NAMALWA (cell line): ENCODE measurements around the gene PAXX.
A peak's percentile ranks its signal among the peaks of the same experiment; 100 is the strongest.

Experiments used
- DNase-seq: peaks from one replicate; pipeline ENCODE4 v3.0.0-alpha.2; 2015; ENCODE audit warnings: low spot score

Gene PAXX

DNA sequence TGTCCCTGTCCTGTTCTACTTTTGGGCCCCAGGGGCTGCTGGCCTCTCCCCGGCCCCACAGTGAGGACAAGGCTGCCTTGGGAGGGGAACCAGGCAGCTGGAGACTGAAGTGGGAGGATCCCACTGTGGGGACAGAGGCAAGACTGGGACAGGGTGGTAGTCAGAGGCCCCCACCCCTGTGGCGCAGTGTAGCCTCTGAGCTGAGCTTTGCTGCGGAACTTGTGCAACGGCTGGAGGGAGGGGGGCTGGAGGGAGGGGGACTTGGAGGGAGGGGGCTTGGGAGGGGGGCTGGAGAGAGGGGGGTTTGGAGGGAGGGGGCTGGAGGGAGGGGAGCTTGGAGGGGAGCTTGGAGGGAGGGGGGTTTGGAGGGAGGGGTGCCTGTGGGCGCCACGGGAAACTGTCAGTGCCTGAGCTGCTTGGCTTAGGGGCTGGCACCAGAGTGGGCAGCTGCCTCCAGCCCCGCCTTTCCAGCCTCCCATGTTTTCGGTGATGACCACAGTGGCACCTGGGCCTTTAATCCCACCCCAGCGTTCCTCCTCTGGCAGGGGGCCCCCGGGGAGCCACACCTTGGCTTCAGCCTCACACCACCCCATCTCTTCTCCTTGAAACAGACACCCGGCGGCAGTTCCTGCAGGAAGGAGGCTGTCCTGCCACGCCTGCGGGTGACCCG is 42.0 kb downstream of the PAXX start:
- no peak for DNase-seq

GRCh38 chr9:137034709-137035506 is 42.7 kb downstream of the PAXX start:
- peak; percentile 91 for DNase-seq

DNA sequence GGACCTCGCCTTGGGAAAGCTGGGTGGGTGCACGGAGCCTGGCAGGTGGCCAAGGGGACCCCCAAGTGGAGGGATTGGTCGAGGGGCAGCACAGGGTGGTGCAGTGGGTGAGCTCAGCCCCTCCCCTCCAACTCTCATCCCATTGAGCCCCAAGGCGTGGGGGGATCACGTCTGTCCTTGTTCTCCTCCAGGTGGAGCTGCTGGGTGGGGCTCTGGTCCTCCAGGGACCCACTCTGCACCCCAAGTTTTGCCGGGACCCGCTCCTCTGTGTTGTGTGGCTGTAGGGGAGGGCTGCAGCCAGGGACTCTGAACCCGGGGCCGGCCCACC is 43.2 kb downstream of the PAXX start:
- no peak for DNase-seq

- no peak for DNase-seq
Measured at GRCh38 chr9:137035937-137036336, 43.7 kb downstream of the PAXX start.

DNA sequence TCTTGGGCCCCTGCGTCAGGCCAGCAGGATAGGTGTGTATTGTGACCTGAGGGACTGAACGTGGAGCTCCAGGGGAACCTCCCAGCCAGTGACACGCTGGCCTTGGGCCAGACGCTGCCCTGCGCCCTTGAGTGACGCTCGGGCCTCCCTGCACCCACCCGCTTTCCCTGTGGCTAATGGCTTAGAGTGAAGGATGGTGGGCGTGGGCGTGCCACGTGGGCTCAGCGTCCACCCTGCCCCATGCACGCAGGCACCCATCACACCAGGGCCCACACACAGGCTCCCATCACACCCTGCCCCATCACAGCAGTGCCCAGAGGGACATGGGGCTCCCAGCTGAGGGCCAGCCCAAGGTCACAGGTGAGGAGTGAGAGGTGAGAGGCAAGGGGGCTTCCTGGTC is 44.8 kb downstream of the PAXX start:
- no peak for DNase-seq

DNA sequence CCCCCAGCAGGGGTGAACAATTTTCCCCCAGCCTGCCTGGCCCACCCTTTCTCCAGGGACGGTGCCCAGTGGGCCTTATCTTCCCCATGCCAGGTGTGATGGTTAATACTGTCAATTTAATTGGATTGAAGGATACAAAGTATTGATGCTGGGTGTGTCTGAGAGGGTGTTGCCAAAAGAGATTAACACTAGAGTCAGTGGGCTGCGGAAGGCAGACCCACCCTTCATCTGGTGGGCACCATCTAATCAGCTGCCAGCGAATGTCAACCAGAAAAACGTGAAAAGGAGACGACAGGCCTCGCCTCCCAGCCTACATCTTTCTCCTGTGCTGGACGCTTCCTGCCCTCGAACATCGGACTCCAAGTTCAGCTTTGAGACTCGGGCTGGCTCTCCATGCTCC is 45.3 kb downstream of the PAXX start:
- no peak for DNase-seq

DNA sequence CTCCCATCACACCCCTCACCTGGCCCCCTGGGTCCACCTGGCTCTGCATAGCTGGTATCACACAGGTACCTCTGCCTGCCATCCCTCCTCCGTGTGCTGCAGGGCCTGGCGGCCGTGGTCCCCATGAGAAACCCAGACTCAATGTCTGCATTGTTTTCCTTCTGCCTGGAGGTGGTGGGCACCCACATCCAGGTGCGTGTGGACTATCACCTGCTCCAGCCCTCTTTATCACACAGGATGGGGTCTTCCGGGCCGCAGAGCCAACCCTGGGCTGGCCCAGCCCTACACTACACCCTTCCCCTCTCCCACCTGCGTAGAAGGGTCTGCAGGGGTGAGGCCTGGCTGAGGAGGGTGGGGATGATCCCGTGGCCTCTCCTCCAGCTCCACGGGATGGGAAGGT is 46.7 kb downstream of the PAXX start:
- DNase-seq: no peak

DNA sequence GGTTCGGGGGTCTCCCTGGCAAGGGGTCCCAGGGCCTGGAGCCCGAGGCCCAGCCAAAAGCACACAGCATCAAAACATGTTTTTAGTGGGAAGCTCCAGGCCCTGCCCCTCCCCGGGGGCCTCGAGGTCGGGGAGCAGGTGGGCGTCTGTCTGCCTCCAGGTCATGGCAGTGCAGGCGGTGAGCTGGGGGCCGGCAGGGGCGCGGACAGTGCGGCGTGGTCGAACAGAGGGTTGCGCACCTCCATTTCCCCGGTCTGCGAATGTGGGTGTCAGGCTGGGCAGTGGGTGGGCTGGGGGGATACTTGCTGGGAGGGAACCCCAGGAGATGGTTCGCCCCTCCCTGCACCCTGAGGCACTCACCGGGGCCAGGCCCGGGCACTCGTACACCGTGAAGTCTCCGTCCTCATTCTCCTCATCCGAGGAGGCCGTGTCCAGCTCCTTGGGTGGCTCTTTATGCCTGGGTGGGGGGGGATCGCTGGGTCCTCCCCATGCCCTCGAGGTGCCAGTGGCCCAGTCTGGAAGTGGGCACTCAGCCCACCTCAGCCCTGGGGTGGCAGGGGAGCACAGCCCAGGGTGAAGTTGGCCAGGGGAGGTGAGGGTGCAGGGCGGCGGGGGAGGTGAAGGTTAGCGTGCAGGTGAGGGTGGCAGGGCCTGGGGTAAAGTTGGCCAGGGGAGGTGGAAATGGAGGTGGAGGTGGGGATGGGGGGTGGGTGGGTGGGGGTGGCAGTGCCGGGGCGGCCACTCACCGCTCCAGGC is 47.6 kb downstream of the PAXX start:
- no peak for DNase-seq

GRCh38 chr9:137040568-137040967 is 48.3 kb downstream of the PAXX start:
- no peak for DNase-seq

- DNase-seq: no peak
Measured at GRCh38 chr9:137041124-137041523, 48.9 kb downstream of the PAXX start.

GRCh38 chr9:137042751-137043727 is 50.8 kb downstream of the PAXX start:
- no peak for DNase-seq
